ENCODE results near the gene SUN5. TPM values are rescaled to one million over a fixed set of nuclear protein-coding genes. Genes with fewer than 3 reads are reported as not detected.

Gene SUN5
- total and polyA plus RNA-seq, 5 donors from 2014 or later, result not detected

DNA sequence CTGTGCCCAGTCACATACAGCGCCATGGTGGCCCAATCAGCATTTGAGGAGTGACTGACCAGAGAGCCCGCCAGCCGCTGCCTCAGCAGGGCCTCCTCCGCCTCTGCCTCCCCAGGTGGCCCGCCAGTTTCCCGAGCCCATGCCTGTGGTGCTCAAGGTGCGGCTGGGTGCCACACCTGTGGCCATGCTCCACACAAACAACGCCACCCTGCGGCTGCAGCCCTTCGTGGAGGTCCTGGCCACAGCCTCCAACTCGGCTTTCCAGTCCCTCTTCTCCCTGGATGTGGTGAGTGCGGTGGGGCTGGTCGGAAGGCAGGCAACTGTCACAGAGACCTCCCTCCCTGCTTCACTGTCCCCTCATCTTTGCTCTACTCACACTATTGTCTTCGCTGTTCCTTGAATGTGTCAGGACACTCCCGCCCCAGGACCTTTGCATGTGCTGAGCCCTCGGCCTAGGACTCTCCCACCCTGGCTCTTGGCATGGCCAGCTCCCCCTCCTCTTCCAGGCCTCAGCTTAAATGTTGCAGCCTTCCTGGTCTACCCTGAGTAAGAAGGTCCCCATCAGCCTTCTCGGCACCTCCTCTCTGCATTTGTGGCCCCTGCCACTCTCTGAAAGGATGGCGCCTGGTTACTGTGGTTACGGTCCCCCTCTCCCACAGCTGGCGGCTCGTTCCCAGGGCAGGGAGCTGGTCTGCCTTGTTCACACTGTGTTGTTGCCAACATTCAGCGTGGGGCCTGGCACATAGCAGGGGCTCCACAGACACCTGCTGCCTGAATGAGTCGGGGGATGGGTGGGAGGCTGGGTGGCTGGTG is 15.4 kb upstream of the SUN5 start:
- Histone ChIP-seq H3K4me1 (ENCODE audit: control insufficient read depth, insufficient read depth, low read length, poor library complexity, severe bottlenecking) (no peaks in the 10 kb centered on the region), H3K27ac (ENCODE audit: insufficient read depth, low read length, poor library complexity, severe bottlenecking) (no peak overlapping the region), H3K4me3 (ENCODE audit: low read depth, low read length) (no peak overlapping the region), H3K36me3 (ENCODE audit: control insufficient read depth, insufficient read depth, low read length) (no peaks in the 10 kb centered on the region), H3K9me3 (ENCODE audit: control insufficient read depth in 2 of 2, low read length in 2 of 2) (no peaks in the 10 kb centered on the region), H3K27me3 (ENCODE audit: control insufficient read depth, insufficient read depth, low read length) (no peaks in the 10 kb centered on the region)
- Mint-ChIP-seq H3K27me3 (peaks cover 4% of the 10 kb centered on the region), H3K36me3 (no peaks in the 10 kb centered on the region), H3K27ac (peak overlapping the region in 1 of 3 donors; percentile 42), H3K4me1 (peaks cover 0 to 9% (median 1%) of the 10 kb centered on the region in 4 donors), H3K4me3 (no peak overlapping the region), H3K9me3 (peaks cover 0 to 2% (median 0%) of the 10 kb centered on the region in 7 donors)
- no peak for DNase-seq
- ATAC-seq (ENCODE audit: low read depth in 2 of 2), result no peak

DNA sequence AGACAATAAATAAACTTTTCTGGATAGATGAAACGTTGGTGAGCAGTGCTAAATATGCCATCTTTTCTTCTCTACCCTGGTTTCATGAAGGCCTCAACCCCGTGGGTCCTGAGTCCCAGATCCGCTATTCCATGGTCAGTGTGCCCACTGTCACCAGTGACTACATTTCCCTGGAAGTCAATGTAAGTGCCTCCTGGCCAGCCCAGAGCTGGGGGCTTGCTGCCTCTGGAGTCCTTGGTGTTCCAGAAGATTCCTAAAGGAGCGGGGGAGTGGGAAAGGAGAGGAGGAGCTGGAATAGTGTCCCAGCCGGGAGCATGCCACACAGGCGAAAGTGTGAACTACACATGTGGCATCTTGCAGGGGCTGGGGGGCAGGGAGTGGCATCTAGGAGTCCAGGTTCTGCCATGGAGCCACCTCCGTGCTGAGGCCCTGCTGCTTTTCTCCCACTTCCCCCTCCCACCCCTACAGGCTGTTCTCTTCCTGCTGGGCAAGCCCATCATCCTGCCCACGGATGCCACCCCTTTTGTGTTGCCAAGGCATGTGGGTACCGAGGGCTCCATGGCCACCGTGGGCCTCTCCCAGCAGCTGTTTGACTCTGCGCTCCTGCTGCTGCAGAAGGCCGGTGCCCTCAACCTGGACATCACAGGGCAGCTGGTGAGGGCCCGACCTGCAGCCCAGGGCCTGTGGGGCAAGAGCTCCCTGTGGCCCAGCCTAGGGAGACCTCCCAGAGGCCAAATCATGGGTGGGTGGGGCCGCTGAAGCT is 14.1 kb upstream of the SUN5 start:
- ATAC-seq (ENCODE audit: low read depth in 2 of 2) (no peak), DNase-seq (no peak)
- no peak overlapping the region for H3K4me3 Mint-ChIP-seq
- H3K27ac ChIP-seq (ENCODE audit: insufficient read depth, low read length, poor library complexity, severe bottlenecking), result no peak overlapping the region
- no peaks in the 10 kb centered on the region for H3K36me3 ChIP-seq (ENCODE audit: control insufficient read depth, insufficient read depth, low read length)
- no peak overlapping the region for H3K4me3 ChIP-seq (ENCODE audit: low read depth, low read length)
- H3K36me3 Mint-ChIP-seq, result no peaks in the 10 kb centered on the region
- peak overlapping the region in 1 of 3 donors; percentile 34 for H3K27ac Mint-ChIP-seq
- H3K9me3 Mint-ChIP-seq, result peaks cover 0 to 2% (median 0%) of the 10 kb centered on the region in 7 donors
- H3K4me1 ChIP-seq (ENCODE audit: control insufficient read depth, insufficient read depth, low read length, poor library complexity, severe bottlenecking), result no peaks in the 10 kb centered on the region
- no peaks in the 10 kb centered on the region for H3K9me3 ChIP-seq (ENCODE audit: control insufficient read depth in 2 of 2, low read length in 2 of 2)
- H3K27me3 ChIP-seq (ENCODE audit: control insufficient read depth, insufficient read depth, low read length), result no peaks in the 10 kb centered on the region
- H3K4me1 Mint-ChIP-seq, result peaks cover 0 to 9% (median 1%) of the 10 kb centered on the region in 4 donors
- peaks cover 4% of the 10 kb centered on the region for H3K27me3 Mint-ChIP-seq

DNA sequence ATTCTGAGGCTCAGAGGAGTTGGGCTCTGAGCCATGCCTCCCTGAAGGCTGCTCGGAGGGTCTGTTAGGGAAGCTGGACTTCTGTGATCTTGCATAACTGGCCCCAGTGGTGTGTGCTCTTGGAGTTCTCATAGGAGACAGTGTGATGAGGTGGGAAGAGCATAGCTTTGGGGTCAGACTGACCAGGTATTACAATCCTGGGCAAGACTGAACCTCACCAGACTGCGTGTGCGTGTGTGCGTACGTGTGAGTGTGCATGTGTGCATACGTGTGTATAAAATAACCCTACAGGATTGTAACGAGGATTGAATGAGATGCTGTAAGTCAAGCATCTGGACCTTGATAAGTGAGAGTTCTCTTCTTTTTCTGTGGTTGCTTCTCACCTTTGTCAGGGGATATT is 13.3 kb upstream of the SUN5 start:
- H3K27me3 ChIP-seq (ENCODE audit: control insufficient read depth, insufficient read depth, low read length), result no peaks in the 10 kb centered on the region
- Mint-ChIP-seq H3K36me3 (no peaks in the 10 kb centered on the region), H3K4me1 (peaks cover 0 to 9% (median 1%) of the 10 kb centered on the region in 4 donors), H3K9me3 (peaks cover 0 to 2% (median 0%) of the 10 kb centered on the region in 7 donors), H3K4me3 (no peak overlapping the region), H3K27me3 (peaks cover 4% of the 10 kb centered on the region), H3K27ac (peak overlapping the region in 2 of 3 donors; percentile 8 to 29)
- DNase-seq, result no peak
- no peaks in the 10 kb centered on the region for H3K9me3 ChIP-seq (ENCODE audit: control insufficient read depth in 2 of 2, low read length in 2 of 2)
- H3K4me3 ChIP-seq (ENCODE audit: low read depth, low read length), result no peak overlapping the region
- no peak for ATAC-seq (ENCODE audit: low read depth in 2 of 2)
- H3K27ac ChIP-seq (ENCODE audit: insufficient read depth, low read length, poor library complexity, severe bottlenecking), result no peak overlapping the region
- H3K36me3 ChIP-seq (ENCODE audit: control insufficient read depth, insufficient read depth, low read length), result no peaks in the 10 kb centered on the region
- H3K4me1 ChIP-seq (ENCODE audit: control insufficient read depth, insufficient read depth, low read length, poor library complexity, severe bottlenecking), result no peaks in the 10 kb centered on the region

DNA sequence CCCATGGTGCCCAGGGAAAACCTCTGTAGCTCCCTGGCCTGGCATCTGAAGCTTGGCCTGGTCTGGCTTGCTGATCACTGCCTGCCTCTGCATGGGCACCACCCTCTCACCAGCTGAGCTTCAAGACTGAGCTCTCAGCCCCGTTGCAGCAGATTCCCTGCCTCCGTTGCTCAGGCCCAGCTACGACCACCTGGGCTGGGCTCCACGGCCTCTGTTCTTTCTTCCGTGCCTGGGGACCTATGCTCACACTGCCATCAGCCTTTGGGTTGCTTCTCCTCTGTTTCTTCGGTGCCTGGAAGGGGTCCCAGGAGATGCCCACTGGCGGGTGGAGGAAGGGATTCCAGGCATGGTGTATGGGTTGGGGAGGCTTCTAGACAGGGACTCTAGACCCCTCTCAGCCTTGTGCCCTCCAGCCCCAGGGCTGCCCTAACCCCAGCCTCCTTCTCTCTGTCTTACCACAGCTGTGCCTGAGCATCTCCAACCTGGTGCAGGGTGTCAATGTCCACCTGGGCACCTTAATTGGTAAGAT is 12.4 kb upstream of the SUN5 start:
- H3K4me3 ChIP-seq (ENCODE audit: low read depth, low read length), result no peak overlapping the region
- no peaks in the 10 kb centered on the region for H3K4me1 ChIP-seq (ENCODE audit: control insufficient read depth, insufficient read depth, low read length, poor library complexity, severe bottlenecking)
- Mint-ChIP-seq H3K27me3 (peaks cover 4% of the 10 kb centered on the region), H3K4me3 (no peak overlapping the region), H3K9me3 (peaks cover 0 to 2% (median 0%) of the 10 kb centered on the region in 7 donors), H3K4me1 (peaks cover 0 to 7% (median 1%) of the 10 kb centered on the region in 4 donors), H3K27ac (peak overlapping the region in 2 of 3 donors; percentile 32 to 62), H3K36me3 (no peaks in the 10 kb centered on the region)
- H3K36me3 ChIP-seq (ENCODE audit: control insufficient read depth, insufficient read depth, low read length), result no peaks in the 10 kb centered on the region
- no peaks in the 10 kb centered on the region for H3K27me3 ChIP-seq (ENCODE audit: control insufficient read depth, insufficient read depth, low read length)
- no peak for ATAC-seq (ENCODE audit: low read depth in 2 of 2)
- no peak overlapping the region for H3K27ac ChIP-seq (ENCODE audit: insufficient read depth, low read length, poor library complexity, severe bottlenecking)
- no peak for DNase-seq
- no peaks in the 10 kb centered on the region for H3K9me3 ChIP-seq (ENCODE audit: control insufficient read depth in 2 of 2, low read length in 2 of 2)

DNA sequence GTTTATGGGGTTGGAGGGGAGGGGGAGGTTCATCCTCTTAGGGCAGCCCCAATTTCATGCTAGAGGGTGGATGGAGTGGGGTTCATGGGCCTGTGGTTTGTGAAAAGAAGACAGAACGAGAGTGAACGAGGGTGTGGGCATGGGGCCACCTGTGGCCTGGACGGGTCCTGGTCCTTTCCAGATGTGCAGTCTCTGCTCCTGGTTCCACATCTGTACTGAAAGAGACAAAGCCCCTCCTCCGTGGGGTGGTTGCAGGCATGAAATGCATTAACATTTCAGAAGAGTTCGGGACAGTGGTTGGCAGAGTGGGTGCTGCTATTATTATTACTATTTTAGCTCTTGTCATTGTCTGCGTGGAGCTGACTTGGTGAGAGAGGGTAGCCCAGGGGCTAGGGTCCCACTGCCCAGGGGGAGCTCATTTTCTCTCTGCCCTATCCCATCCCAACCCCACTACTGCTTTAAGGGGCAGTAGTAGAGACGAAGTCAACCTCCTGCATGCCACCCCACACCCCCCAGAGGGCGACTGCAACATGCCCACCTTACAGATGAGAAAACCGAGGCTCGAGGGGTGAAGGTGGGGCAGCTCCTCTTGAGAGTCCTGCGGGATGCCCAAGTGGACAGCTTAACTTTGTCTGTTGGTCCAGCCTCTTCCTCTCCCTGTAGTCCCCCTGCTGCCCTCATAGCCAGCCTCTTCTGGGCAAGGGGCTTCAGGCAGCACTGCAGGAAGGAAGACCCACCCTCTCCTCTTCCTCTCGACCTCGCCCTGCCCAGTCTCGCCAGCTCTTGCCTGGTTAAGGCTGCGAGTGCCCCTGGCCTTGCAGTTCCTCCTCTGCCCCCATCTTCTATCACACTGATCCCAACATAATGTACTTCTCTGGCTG is 11.7 kb upstream of the SUN5 start:
- H3K4me3 ChIP-seq (ENCODE audit: low read depth, low read length), result no peak overlapping the region
- DNase-seq (no peak), ATAC-seq (ENCODE audit: low read depth in 2 of 2) (no peak)
- H3K4me1 ChIP-seq (ENCODE audit: control insufficient read depth, insufficient read depth, low read length, poor library complexity, severe bottlenecking), result no peaks in the 10 kb centered on the region
- Mint-ChIP-seq H3K4me3 (no peak overlapping the region), H3K9me3 (peaks cover 0 to 2% (median 0%) of the 10 kb centered on the region in 7 donors), H3K27ac (peak overlapping the region in 2 of 3 donors; percentile 32 to 62), H3K27me3 (peaks cover 4% of the 10 kb centered on the region), H3K4me1 (peaks cover 0 to 7% (median 1%) of the 10 kb centered on the region in 4 donors), H3K36me3 (no peaks in the 10 kb centered on the region)
- H3K9me3 ChIP-seq (ENCODE audit: control insufficient read depth in 2 of 2, low read length in 2 of 2), result no peaks in the 10 kb centered on the region
- no peaks in the 10 kb centered on the region for H3K27me3 ChIP-seq (ENCODE audit: control insufficient read depth, insufficient read depth, low read length)
- no peaks in the 10 kb centered on the region for H3K36me3 ChIP-seq (ENCODE audit: control insufficient read depth, insufficient read depth, low read length)
- H3K27ac ChIP-seq (ENCODE audit: insufficient read depth, low read length, poor library complexity, severe bottlenecking), result no peak overlapping the region

DNA sequence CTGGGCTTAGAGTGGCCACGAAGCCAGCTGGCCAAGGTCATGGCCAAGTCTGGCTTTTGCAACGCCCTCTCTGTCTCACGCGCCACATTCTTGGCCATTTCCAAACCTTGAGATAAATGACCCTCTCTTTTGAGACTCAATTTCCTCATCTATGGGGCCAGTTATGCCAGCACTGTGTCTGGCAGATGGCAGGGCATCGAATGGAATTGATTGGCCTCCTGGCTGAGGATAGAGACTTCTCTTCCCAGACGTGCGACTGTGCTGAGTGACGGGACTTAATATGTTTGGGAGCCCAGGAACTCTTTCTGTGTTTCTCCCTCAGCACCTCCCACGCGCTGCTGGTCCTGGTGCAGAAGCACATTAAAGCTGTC is 10.9 kb upstream of the SUN5 start:
- H3K27me3 Mint-ChIP-seq, result peaks cover 8% of the 10 kb centered on the region
- Histone ChIP-seq H3K36me3 (ENCODE audit: control insufficient read depth, insufficient read depth, low read length) (no peaks in the 10 kb centered on the region), H3K27ac (ENCODE audit: insufficient read depth, low read length, poor library complexity, severe bottlenecking) (no peak overlapping the region), H3K4me1 (ENCODE audit: control insufficient read depth, insufficient read depth, low read length, poor library complexity, severe bottlenecking) (no peaks in the 10 kb centered on the region), H3K27me3 (ENCODE audit: control insufficient read depth, insufficient read depth, low read length) (no peaks in the 10 kb centered on the region), H3K9me3 (ENCODE audit: control insufficient read depth in 2 of 2, low read length in 2 of 2) (no peaks in the 10 kb centered on the region), H3K4me3 (ENCODE audit: low read depth, low read length) (no peak overlapping the region)
- H3K4me3 Mint-ChIP-seq, result no peak overlapping the region
- H3K27ac Mint-ChIP-seq, result no peak overlapping the region
- DNase-seq (no peak), ATAC-seq (ENCODE audit: low read depth in 2 of 2) (no peak)
- peaks cover 0 to 2% (median 0%) of the 10 kb centered on the region in 7 donors for H3K9me3 Mint-ChIP-seq
- no peaks in the 10 kb centered on the region for H3K36me3 Mint-ChIP-seq
- peaks cover 0 to 7% (median 1%) of the 10 kb centered on the region in 4 donors for H3K4me1 Mint-ChIP-seq
